ENCODE measurements around the gene GMCL2.
A peak's percentile ranks its signal among the peaks of the same experiment; 100 is the strongest.

GMCL2 gene

GRCh38 chr5:178177569-178177968 lies 9.6 kb downstream of the GMCL2 start:
- DNase-seq, result no peak

- no peak for DNase-seq
These were observed 10.4 kb downstream of the GMCL2 start for GRCh38 chr5:178176791-178177190.

- DNase-seq, result no peak
These were observed 12.7 kb downstream of the GMCL2 start for GRCh38 chr5:178174456-178174855.

GRCh38 chr5:178170455-178170854 lies 16.7 kb downstream of the GMCL2 start:
- no peak for DNase-seq

- no peak for DNase-seq
These were observed 21.6 kb downstream of the GMCL2 start for GRCh38 chr5:178165581-178165980.

GRCh38 chr5:178163772-178164735 lies 23.1 kb downstream of the GMCL2 start:
- peak; percentile 68 for DNase-seq

GRCh38 chr5:178162481-178162880 lies 24.7 kb downstream of the GMCL2 start:
- no peak for DNase-seq

GRCh38 chr5:178160176-178160575 lies 27.0 kb downstream of the GMCL2 start:
- DNase-seq, result peak; percentile 25

GRCh38 chr5:178155065-178155464 lies 32.1 kb downstream of the GMCL2 start:
- no peak for DNase-seq

GRCh38 chr5:178153530-178154340 lies 33.4 kb downstream of the GMCL2 start, which contains the start of gene NHP2:
TSS of gene NHP2 (minus strand) at chr5:178153885. CDS start at chr5:178153817, 68 bp downstream.
- peak; percentile 99 for DNase-seq

GRCh38 chr5:178152491-178153444 lies 34.4 kb downstream of the GMCL2 start:
- no peak for DNase-seq

GRCh38 chr5:178150977-178151734 lies 36.0 kb downstream of the GMCL2 start:
- DNase-seq, result no peak

GRCh38 chr5:178149199-178149932 lies 37.8 kb downstream of the GMCL2 start:
- no peak for DNase-seq

- no peak for DNase-seq
These were observed 39.8 kb downstream of the GMCL2 start for GRCh38 chr5:178147406-178147805.

GRCh38 chr5:178145965-178146820 lies 41.0 kb downstream of the GMCL2 start:
- peak; percentile 70 for DNase-seq

- DNase-seq, result no peak
These were observed 43.3 kb downstream of the GMCL2 start for GRCh38 chr5:178143901-178144300.

- DNase-seq, result no peak
These were observed 43.9 kb downstream of the GMCL2 start for GRCh38 chr5:178143246-178143645.

- DNase-seq, result no peak
These were observed 44.5 kb downstream of the GMCL2 start for GRCh38 chr5:178142642-178143041.

- DNase-seq, result no peak
These were observed 45.6 kb downstream of the GMCL2 start for GRCh38 chr5:178141550-178141949.

- no peak for DNase-seq
These were observed 49.2 kb downstream of the GMCL2 start for GRCh38 chr5:178137991-178138390.
